DOHH2 (cell line): ENCODE results near the gene CFAP77.

ENCODE experiments used
- H3F3A ChIP-seq: fragments of 200-600 bp; sonication (generic), shearing (Covaris generic); 2 replicates; pipeline ENCODE4 v1.6.0; 2016; ENCODE audit warnings: antibody characterized with exemption, mild to moderate bottlenecking; ENCODE audit not compliant: control insufficient read depth, insufficient read depth
- H3K27ac ChIP-seq: fragments of 200-600 bp; sonication (generic); 2 replicates; pipeline ENCODE4 v1.5.1; 2014; ENCODE audit warnings: low read depth, mild to moderate bottlenecking, low read length, moderate library complexity
- H3K27me3 ChIP-seq: fragments of 200-600 bp; sonication (generic); 2 replicates; pipeline ENCODE4 v1.6.1; 2014; ENCODE audit warnings: mild to moderate bottlenecking, low read length, mixed read lengths; ENCODE audit not compliant: control insufficient read depth
- H3K36me3 ChIP-seq: fragments of 200-600 bp; sonication (generic); 2 replicates; pipeline ENCODE4 v1.6.1; 2014; ENCODE audit warnings: mild to moderate bottlenecking, low read length, moderate library complexity, mixed read lengths; ENCODE audit not compliant: control insufficient read depth
- H3K4me1 ChIP-seq: fragments of 200-600 bp; sonication (generic); 2 replicates; pipeline ENCODE4 v1.6.1; 2014; ENCODE audit warnings: mild to moderate bottlenecking, low read length, mixed read lengths; ENCODE audit not compliant: control insufficient read depth
- H3K4me2 ChIP-seq: fragments of 200-600 bp; sonication (generic); 2 replicates; pipeline ENCODE4 v1.6.0; 2014; ENCODE audit warnings: mild to moderate bottlenecking, low read length, moderate library complexity
- H3K4me3 ChIP-seq: fragments of 200-600 bp; sonication (generic); 2 replicates; pipeline ENCODE4 v1.5.1; 2014; ENCODE audit warnings: mild to moderate bottlenecking, low read length, mixed read lengths
- H3K79me2 ChIP-seq: fragments of 200-600 bp; sonication (generic); 2 replicates; pipeline ENCODE4 v1.6.1; 2014; ENCODE audit warnings: mild to moderate bottlenecking, low read length, mixed read lengths; ENCODE audit not compliant: control insufficient read depth
- H3K9me2 ChIP-seq: fragments of 200-600 bp; sonication (generic); replicated peaks from 2 replicates; pipeline ENCODE4 v1.6.1; 2014; ENCODE audit warnings: mild to moderate bottlenecking, low read length, mixed read lengths; ENCODE audit not compliant: control insufficient read depth
- H3K9me3 ChIP-seq: fragments of 200-600 bp; sonication (generic); 2 replicates; pipeline ENCODE4 v1.6.1; 2014; ENCODE audit warnings: antibody characterized with exemption, low read length, mixed read lengths; ENCODE audit not compliant: control insufficient read depth, insufficient read depth
- H4K20me1 ChIP-seq: fragments of 200-600 bp; sonication (generic); 2 replicates; pipeline ENCODE4 v1.6.0; 2014; ENCODE audit warnings: low read depth, mild to moderate bottlenecking, antibody characterized with exemption, low read length, moderate library complexity; ENCODE audit not compliant: control insufficient read depth, insufficient read depth
- EZH2phosphoT487 ChIP-seq: fragments of 200-600 bp; sonication (generic); IDR thresholded peaks from 2 replicates; pipeline ENCODE4 v1.6.1; 2017; ENCODE audit warnings: borderline replicate concordance, mild to moderate bottlenecking, antibody characterized with exemption, low read length, moderate library complexity, mixed read lengths
- TF ChIP-seq, protein P1 (sequence below): fragments of 200-600 bp; sonication (generic); IDR thresholded peaks from one replicate; pipeline ENCODE4 v1.5.1; 2014; ENCODE audit warnings: antibody characterized with exemption, mild to moderate bottlenecking, low read depth, low read length; ENCODE audit not compliant: poor library complexity, severe bottlenecking

The CFAP77 gene

DNA sequence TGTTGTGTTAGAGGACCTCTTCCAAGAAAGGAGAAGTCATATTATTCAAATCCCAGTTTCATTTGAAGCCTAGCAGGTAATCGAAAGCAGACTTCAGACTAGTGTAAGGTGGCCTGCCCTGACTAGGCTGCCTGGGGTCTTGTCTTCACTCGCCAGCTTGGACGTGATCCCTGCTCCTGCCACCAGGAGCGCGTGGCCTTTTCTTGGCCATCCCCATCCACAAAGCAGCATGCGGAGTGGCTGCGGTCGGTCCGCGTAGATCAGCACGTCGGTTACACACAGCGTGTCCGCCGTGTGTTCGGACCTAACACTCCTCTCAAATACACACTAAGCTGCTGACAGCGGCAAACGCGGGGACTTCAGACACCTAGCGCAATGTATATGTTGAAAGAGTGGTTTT lies 37.3 kb downstream of the CFAP77 start:
- Histone ChIP-seq H3K27me3 (no peaks in the 10 kb centered on the region), H3K4me3 (no peak overlapping the region)
- TF ChIP-seq, protein P1, sequence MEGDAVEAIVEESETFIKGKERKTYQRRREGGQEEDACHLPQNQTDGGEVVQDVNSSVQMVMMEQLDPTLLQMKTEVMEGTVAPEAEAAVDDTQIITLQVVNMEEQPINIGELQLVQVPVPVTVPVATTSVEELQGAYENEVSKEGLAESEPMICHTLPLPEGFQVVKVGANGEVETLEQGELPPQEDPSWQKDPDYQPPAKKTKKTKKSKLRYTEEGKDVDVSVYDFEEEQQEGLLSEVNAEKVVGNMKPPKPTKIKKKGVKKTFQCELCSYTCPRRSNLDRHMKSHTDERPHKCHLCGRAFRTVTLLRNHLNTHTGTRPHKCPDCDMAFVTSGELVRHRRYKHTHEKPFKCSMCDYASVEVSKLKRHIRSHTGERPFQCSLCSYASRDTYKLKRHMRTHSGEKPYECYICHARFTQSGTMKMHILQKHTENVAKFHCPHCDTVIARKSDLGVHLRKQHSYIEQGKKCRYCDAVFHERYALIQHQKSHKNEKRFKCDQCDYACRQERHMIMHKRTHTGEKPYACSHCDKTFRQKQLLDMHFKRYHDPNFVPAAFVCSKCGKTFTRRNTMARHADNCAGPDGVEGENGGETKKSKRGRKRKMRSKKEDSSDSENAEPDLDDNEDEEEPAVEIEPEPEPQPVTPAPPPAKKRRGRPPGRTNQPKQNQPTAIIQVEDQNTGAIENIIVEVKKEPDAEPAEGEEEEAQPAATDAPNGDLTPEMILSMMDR = no peak
- TF ChIP-seq EZH2phosphoT487 = no peak

DNA sequence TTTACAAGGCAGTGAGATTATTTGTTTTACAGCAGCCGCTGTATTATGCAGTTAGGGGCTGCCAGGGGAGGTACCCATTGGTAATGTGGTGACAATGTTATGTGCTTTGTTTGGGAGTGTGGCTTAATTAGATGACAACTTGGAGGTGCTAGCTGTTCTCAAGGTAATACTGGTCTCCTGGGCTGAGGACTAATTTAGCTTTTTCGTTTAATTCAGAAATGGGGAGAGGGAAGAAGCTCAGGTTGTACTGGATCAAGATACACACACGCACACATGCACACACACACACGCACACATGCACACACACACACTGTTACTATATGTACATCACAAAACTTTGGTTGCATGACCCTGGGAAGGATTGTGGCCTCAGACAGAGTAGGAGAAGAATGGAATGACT lies 37.9 kb downstream of the CFAP77 start:
- no peak overlapping the region for H3K4me3 ChIP-seq
- no peaks in the 10 kb centered on the region for H3K79me2 ChIP-seq
- no peaks in the 10 kb centered on the region for H3K9me3 ChIP-seq
- H3K27ac ChIP-seq = no peak overlapping the region
- H4K20me1 ChIP-seq = no peaks in the 10 kb centered on the region
- no peaks in the 10 kb centered on the region for H3K4me1 ChIP-seq
- H3K27me3 ChIP-seq = no peaks in the 10 kb centered on the region
- H3F3A ChIP-seq = no peaks in the 10 kb centered on the region
- TF ChIP-seq EZH2phosphoT487 = no peak
- TF ChIP-seq, protein P1 = no peak
- H3K9me2 ChIP-seq = no peaks in the 10 kb centered on the region
- no peaks in the 10 kb centered on the region for H3K36me3 ChIP-seq
- no peak overlapping the region for H3K4me2 ChIP-seq

More for the DNA sequence above, 37.3 kb downstream of the CFAP77 start:
- Histone ChIP-seq H3K36me3 (no peaks in the 10 kb centered on the region), H3F3A (no peaks in the 10 kb centered on the region), H3K27ac (no peak overlapping the region), H3K9me2 (no peaks in the 10 kb centered on the region), H3K79me2 (no peaks in the 10 kb centered on the region), H4K20me1 (no peaks in the 10 kb centered on the region), H3K4me1 (no peaks in the 10 kb centered on the region), H3K9me3 (no peaks in the 10 kb centered on the region), H3K4me2 (no peak overlapping the region)

- H3K27ac ChIP-seq = no peak overlapping the region
- no peaks in the 10 kb centered on the region for H3K9me3 ChIP-seq
- H3F3A ChIP-seq = no peaks in the 10 kb centered on the region
- TF ChIP-seq EZH2phosphoT487 = no peak
- TF ChIP-seq, protein P1 = no peak
- no peak overlapping the region for H3K4me3 ChIP-seq
- no peak overlapping the region for H3K4me2 ChIP-seq
- H3K27me3 ChIP-seq = no peaks in the 10 kb centered on the region
- H3K36me3 ChIP-seq = no peaks in the 10 kb centered on the region
- no peaks in the 10 kb centered on the region for H3K79me2 ChIP-seq
- H3K9me2 ChIP-seq = no peaks in the 10 kb centered on the region
- no peaks in the 10 kb centered on the region for H3K4me1 ChIP-seq
- H4K20me1 ChIP-seq = no peaks in the 10 kb centered on the region
Observed at GRCh38 chr9:132451276-132451675, 41.3 kb downstream of the CFAP77 start.

DNA sequence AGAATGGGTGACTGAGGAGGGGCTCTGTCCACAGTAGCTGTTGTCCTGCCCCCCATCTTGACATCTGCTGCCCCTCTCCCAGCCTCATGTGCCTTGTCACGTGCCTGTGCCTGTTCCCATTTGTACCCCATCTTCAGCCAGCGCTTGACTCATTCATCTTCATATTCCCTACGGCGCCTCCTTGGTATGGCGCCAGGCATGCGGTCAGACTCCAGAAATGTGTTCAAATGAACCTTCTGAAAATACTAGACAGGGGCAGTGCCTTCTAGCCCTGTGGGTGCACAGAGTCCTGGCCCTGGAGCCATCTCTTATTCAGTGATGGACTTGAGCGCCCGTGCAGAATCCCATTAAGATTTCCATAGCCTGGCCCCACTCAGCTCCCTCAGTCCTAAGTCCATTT lies 46.2 kb downstream of the CFAP77 start:
- Histone ChIP-seq H3K27ac (no peak overlapping the region), H3K9me2 (no peaks in the 10 kb centered on the region), H3K4me1 (no peaks in the 10 kb centered on the region), H3K79me2 (no peaks in the 10 kb centered on the region), H3K9me3 (no peaks in the 10 kb centered on the region), H3K4me3 (no peak overlapping the region), H4K20me1 (no peaks in the 10 kb centered on the region), H3K27me3 (no peaks in the 10 kb centered on the region), H3K4me2 (no peak overlapping the region), H3K36me3 (no peaks in the 10 kb centered on the region), H3F3A (no peaks in the 10 kb centered on the region)
- no peak for TF ChIP-seq EZH2phosphoT487
- TF ChIP-seq, protein P1 = no peak
